ENCODE results near the gene MBP. TPM values are rescaled to one million over a fixed set of nuclear protein-coding genes. Genes with fewer than 3 reads are reported as not detected.

The MBP gene
- total and polyA plus RNA-seq, 4 experiments from 2014 or later, result 92.2 to 187 (median 149) TPM

DNA sequence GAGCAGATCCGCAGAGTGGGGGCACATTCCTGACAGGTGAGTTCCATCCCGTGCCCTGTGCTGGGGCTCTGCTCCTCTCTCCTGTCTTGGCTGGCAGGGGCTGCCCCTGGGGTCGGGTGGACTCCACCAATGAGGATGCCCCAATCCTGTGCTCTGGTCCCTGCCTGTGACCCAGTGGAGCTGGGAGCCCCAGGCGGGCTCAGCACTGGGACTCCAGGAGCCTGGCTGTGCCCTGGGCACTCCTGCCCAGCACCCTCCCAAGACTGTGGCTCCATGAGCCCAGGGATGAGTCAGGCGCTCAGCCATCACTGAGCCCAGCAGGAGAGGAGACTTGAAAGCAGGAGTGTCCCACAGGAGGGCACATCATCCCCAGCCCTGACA, 53.9 kb downstream of the MBP start:
- Histone ChIP-seq H3K4me1 (ENCODE audit: insufficient read depth, low read length) (peaks cover 80% of the 10 kb centered on the region), H3K4me3 (ENCODE audit: low read length in 2 of 2) (no peak overlapping the region), H3K27me3 (ENCODE audit: insufficient read depth, low read length) (no peaks in the 10 kb centered on the region), H3K36me3 (ENCODE audit: insufficient read depth, low read length) (peaks cover 13% of the 10 kb centered on the region), H3K9me3 (ENCODE audit: control insufficient read depth in 1 of 2, low read length in 2 of 2) (no peaks in the 10 kb centered on the region), H3K27ac (ENCODE audit: low read depth, low read length) (no peak overlapping the region)
- ChIA-PET CTCF (ENCODE audit: partially characterized antibody) (interaction anchor here (1.7 to 2.3 kb wide), 2 partner anchors 11 to 24 kb away, joined by 6 to 7 read pairs; no protein-coding TSS in a partner anchor), POLR2A (ENCODE audit: partially characterized antibody) (interaction anchor here (1.0 to 1.5 kb wide), 3 partner anchors 16 to 26 kb away, joined by 3 to 4 read pairs (median 3); no protein-coding TSS in a partner anchor)
- peak overlapping the region in 6 of 7 donors; percentile 65 to 97 (median 74) for H3K27ac Mint-ChIP-seq
- no peak for DNase-seq
- peaks cover 59 to 99% (median 80%) of the 10 kb centered on the region in 4 donors for H3K4me1 Mint-ChIP-seq
- no peak overlapping the region for H3K4me3 Mint-ChIP-seq
- no peaks in the 10 kb centered on the region for H3K9me3 Mint-ChIP-seq
- H3K27me3 Mint-ChIP-seq, result no peaks in the 10 kb centered on the region
- intact Hi-C loops (cut with micrococcal nuclease), result no loop called here
- peaks cover 22 to 38% of the 10 kb centered on the region in 2 donors for H3K36me3 Mint-ChIP-seq

DNA sequence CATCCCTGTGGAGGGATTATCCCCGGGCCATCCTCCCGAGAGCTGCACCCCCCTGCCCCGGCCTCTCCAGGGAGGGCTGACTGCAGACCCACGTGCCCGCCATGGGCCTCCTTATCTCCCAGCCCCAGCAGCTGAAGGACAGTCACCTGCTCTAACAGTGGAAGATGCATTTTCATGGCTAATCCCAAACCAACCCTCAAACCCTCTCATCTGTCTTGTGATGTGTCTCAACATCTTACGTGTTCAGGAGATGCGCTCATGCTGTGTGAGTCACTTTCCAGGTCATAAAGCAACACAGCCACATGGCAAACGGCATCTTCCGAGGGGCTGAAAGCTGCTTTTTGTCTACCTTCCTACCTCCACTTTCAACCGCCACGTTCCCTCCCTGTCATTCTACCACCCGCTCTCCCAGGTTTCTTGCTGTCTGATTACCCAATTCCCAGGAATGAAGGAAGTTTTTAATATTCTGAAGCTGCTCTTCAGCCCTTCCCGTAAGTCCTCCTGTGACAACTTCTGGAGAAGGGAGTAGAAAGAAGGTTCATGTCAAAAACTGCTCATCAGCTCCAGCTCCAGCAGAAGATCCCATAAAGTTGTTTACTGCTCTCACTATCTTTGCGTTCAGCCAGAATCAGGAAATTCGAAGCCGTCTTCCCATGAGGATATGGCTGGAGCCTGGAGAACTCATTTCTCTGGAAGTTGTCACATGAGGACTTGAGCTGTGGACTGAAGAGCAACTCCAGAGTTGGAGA, 54.5 kb downstream of the MBP start:
- no peak overlapping the region for H3K4me3 Mint-ChIP-seq
- Histone ChIP-seq H3K4me3 (ENCODE audit: low read length in 2 of 2) (no peak overlapping the region), H3K9me3 (ENCODE audit: control insufficient read depth in 1 of 2, low read length in 2 of 2) (no peaks in the 10 kb centered on the region), H3K27me3 (ENCODE audit: insufficient read depth, low read length) (no peaks in the 10 kb centered on the region), H3K4me1 (ENCODE audit: insufficient read depth, low read length) (peaks cover 81% of the 10 kb centered on the region), H3K27ac (ENCODE audit: low read depth, low read length) (no peak overlapping the region), H3K36me3 (ENCODE audit: insufficient read depth, low read length) (peaks cover 13% of the 10 kb centered on the region)
- no peak for DNase-seq
- H3K9me3 Mint-ChIP-seq, result no peaks in the 10 kb centered on the region
- POLR2A ChIA-PET (ENCODE audit: partially characterized antibody), result interaction anchor here (1.2 to 1.5 kb wide), 2 partner anchors 22 to 26 kb away, joined by 3 read pairs; no protein-coding TSS in a partner anchor
- CTCF ChIA-PET (ENCODE audit: partially characterized antibody), result interaction anchor here (0.7 to 1.7 kb wide), 2 partner anchors 10 to 23 kb away, joined by 3 to 6 read pairs; no protein-coding TSS in a partner anchor
- H3K27ac Mint-ChIP-seq, result peak overlapping the region; percentile 64 to 97 (median 72)
- H3K27me3 Mint-ChIP-seq, result no peaks in the 10 kb centered on the region
- H3K36me3 Mint-ChIP-seq, result peaks cover 24 to 42% of the 10 kb centered on the region in 2 donors
- intact Hi-C loops (cut with micrococcal nuclease), result no loop called here
- peaks cover 63 to 99% (median 81%) of the 10 kb centered on the region in 4 donors for H3K4me1 Mint-ChIP-seq

GRCh38 chr18:77077401-77077800, 55.2 kb downstream of the MBP start:
- peak overlapping the region; percentile 75 to 97 (median 84) for H3K27ac Mint-ChIP-seq

DNA sequence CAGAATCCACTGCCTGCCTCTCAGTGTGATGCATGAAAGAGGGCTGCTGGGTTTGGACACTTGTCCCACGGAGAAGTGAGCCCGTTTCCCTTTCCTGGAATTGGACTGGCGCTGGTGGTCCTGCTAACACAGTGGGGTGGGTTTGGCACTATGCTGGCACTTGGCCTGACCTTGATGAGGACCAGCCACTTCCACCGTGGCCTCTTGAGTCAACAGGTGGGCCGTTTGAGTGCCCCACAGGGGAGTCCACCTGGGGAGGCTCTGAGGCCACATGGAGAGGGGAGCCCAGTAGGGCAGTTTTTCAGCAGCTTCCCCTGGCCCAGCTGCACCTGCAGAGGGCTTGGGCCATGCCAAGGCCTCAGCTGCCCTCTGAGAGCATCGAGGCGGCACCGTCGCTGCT, 56.5 kb downstream of the MBP start:
- H3K27ac Mint-ChIP-seq, result peak overlapping the region in 4 of 7 donors; percentile 15 to 97 (median 68)
- Histone ChIP-seq H3K27me3 (ENCODE audit: insufficient read depth, low read length) (no peaks in the 10 kb centered on the region), H3K36me3 (ENCODE audit: insufficient read depth, low read length) (peaks cover 6% of the 10 kb centered on the region), H3K4me1 (ENCODE audit: insufficient read depth, low read length) (peaks cover 83% of the 10 kb centered on the region), H3K4me3 (ENCODE audit: low read length in 2 of 2) (no peak overlapping the region), H3K27ac (ENCODE audit: low read depth, low read length) (no peak overlapping the region), H3K9me3 (ENCODE audit: control insufficient read depth in 1 of 2, low read length in 2 of 2) (no peaks in the 10 kb centered on the region)
- ChIA-PET POLR2A (ENCODE audit: partially characterized antibody) (interaction anchor here (1.3 to 15.4 kb wide), 3 partner anchors 9 to 55 kb away, joined by 7 to 150 read pairs (median 7); partner anchors contain the start of gene MBP), CTCF (ENCODE audit: partially characterized antibody) (interaction anchor here (1.4 kb wide), 1 partner anchor 76 kb away, joined by 3 read pairs; no protein-coding TSS in a partner anchor)
- intact Hi-C loops (cut with micrococcal nuclease), result no loop called here
- peaks cover 24 to 45% of the 10 kb centered on the region in 2 donors for H3K36me3 Mint-ChIP-seq
- peaks cover 67 to 99% (median 87%) of the 10 kb centered on the region in 4 donors for H3K4me1 Mint-ChIP-seq
- H3K27me3 Mint-ChIP-seq, result no peaks in the 10 kb centered on the region
- no peaks in the 10 kb centered on the region for H3K9me3 Mint-ChIP-seq
- no peak for DNase-seq
- no peak overlapping the region for H3K4me3 Mint-ChIP-seq

More at GRCh38 chr18:77077401-77077800, 55.2 kb downstream of the MBP start:
- DNase-seq, result no peak
- intact Hi-C loops (cut with micrococcal nuclease), result no loop called here
- no peaks in the 10 kb centered on the region for H3K9me3 ChIP-seq (ENCODE audit: control insufficient read depth in 1 of 2, low read length in 2 of 2)
- peak overlapping the region in 2 of 8 donors; percentile 52 to 55 for H3K4me3 Mint-ChIP-seq
- no peak overlapping the region for H3K27ac ChIP-seq (ENCODE audit: low read depth, low read length)
- H3K27me3 Mint-ChIP-seq, result no peaks in the 10 kb centered on the region
- H3K4me1 Mint-ChIP-seq, result peaks cover 62 to 99% (median 84%) of the 10 kb centered on the region in 4 donors
- no peak overlapping the region for H3K4me3 ChIP-seq (ENCODE audit: low read length in 2 of 2)
- no peaks in the 10 kb centered on the region for H3K27me3 ChIP-seq (ENCODE audit: insufficient read depth, low read length)
- H3K36me3 ChIP-seq (ENCODE audit: insufficient read depth, low read length), result peaks cover 9% of the 10 kb centered on the region
- ChIA-PET POLR2A (ENCODE audit: partially characterized antibody) (interaction anchor here (1.3 kb wide), 1 partner anchor 10 kb away, joined by 7 read pairs; no protein-coding TSS in a partner anchor), CTCF (ENCODE audit: partially characterized antibody) (no interaction called here)
- peaks cover 21 to 38% of the 10 kb centered on the region in 2 donors for H3K36me3 Mint-ChIP-seq
- H3K9me3 Mint-ChIP-seq, result no peaks in the 10 kb centered on the region
- H3K4me1 ChIP-seq (ENCODE audit: insufficient read depth, low read length), result peaks cover 81% of the 10 kb centered on the region

DNA sequence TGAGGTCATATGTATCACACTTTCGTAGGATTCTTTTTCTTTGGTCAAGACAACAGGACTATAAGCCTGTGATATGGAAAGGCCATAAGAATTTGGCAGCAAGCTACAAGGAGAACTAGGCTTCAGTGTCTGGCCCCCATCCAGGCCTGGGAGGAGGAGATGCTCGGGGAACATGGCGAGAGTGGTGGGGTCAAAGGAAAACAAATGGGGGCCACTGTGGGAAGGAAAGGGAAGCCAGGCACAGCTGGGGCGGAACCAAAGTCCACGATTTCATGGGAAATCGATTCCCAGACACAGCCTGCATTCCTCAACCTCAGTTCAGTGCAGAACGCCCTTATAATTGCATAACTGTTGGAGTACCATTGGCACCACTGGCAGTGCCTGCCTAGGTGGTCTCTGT, 58.2 kb downstream of the MBP start:
- Mint-ChIP-seq H3K4me3 (peak overlapping the region in 5 of 8 donors; percentile 4 to 65 (median 48)), H3K27me3 (no peaks in the 10 kb centered on the region)
- POLR2A ChIA-PET (ENCODE audit: partially characterized antibody), result interaction anchor here (1.0 to 15.4 kb wide), 6 partner anchors 27 to 66 kb away, joined by 3 to 178 read pairs (median 54); partner anchors contain the start of gene MBP

DNA sequence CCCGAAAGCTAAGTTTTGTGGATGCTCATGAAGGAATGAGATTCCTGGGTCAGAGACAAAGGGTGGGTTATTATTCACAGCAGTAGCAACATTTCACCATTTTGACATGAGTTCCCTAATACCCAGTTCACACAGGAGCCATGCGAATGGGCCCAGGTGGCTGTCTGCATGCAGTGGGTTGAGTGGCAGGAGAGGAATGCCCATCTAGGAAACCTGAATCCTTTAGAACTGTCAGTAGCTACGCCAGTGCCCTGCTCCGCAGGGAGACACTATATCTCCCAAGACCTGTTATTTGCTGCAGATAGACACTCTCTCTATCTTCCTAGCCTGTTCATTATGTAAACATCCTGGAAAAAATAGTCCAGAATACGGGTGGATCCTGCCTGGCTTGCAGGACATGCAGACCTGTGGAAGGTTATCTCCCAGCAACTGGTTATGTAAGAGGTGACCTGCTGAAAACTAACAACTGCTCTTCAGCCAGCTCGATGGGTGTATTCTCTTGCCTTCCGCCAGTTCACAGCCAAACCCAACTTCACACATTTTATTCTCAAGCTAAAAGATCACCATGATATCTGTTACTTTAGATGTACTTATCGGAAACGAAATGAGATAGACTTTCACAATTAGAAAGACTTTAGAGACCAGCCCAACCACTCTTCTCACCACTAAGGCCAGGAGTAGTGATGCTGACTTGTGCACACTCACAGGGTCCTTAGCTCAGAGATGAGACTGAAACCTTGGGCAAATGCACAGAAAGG, 59.1 kb downstream of the MBP start:
- intact Hi-C loops (cut with micrococcal nuclease), result no loop called here
- H3K4me1 ChIP-seq (ENCODE audit: insufficient read depth, low read length), result peaks cover 90% of the 10 kb centered on the region
- H3K4me1 Mint-ChIP-seq, result peaks cover 76 to 99% (median 90%) of the 10 kb centered on the region in 4 donors
- no peaks in the 10 kb centered on the region for H3K9me3 Mint-ChIP-seq
- DNase-seq, result peak in 4 of 5 donors; percentile 28 to 53 (median 34)
- no peaks in the 10 kb centered on the region for H3K27me3 ChIP-seq (ENCODE audit: insufficient read depth, low read length)
- H3K27ac ChIP-seq (ENCODE audit: low read depth, low read length), result peak overlapping the region; percentile 51
- H3K4me3 ChIP-seq (ENCODE audit: low read length in 2 of 2), result no peak overlapping the region
- H3K36me3 Mint-ChIP-seq, result peaks cover 28 to 50% of the 10 kb centered on the region in 2 donors
- no peaks in the 10 kb centered on the region for H3K9me3 ChIP-seq (ENCODE audit: control insufficient read depth in 1 of 2, low read length in 2 of 2)
- H3K27ac Mint-ChIP-seq, result peak overlapping the region; percentile 79 to 99 (median 92)
- CTCF ChIA-PET (ENCODE audit: partially characterized antibody), result interaction anchor here (0.7 to 7.7 kb wide), 7 partner anchors 9 to 77 kb away, joined by 3 to 60 read pairs (median 3); no protein-coding TSS in a partner anchor
- peaks cover 6% of the 10 kb centered on the region for H3K36me3 ChIP-seq (ENCODE audit: insufficient read depth, low read length)
- H3K27me3 Mint-ChIP-seq, result no peaks in the 10 kb centered on the region
- POLR2A ChIA-PET (ENCODE audit: partially characterized antibody), result interaction anchor here (1.0 to 15.4 kb wide), 10 partner anchors 8 to 67 kb away, joined by 3 to 178 read pairs (median 12); partner anchors contain the start of gene MBP
- peak overlapping the region in 7 of 8 donors; percentile 4 to 65 (median 48) for H3K4me3 Mint-ChIP-seq

More for the DNA sequence above, 58.2 kb downstream of the MBP start:
- H3K27ac ChIP-seq (ENCODE audit: low read depth, low read length), result peak overlapping the region; percentile 51
- H3K4me1 ChIP-seq (ENCODE audit: insufficient read depth, low read length), result peaks cover 88% of the 10 kb centered on the region
- H3K9me3 ChIP-seq (ENCODE audit: control insufficient read depth in 1 of 2, low read length in 2 of 2), result no peaks in the 10 kb centered on the region
- no peak overlapping the region for H3K4me3 ChIP-seq (ENCODE audit: low read length in 2 of 2)
- no peaks in the 10 kb centered on the region for H3K27me3 ChIP-seq (ENCODE audit: insufficient read depth, low read length)
- peaks cover 73 to 99% (median 88%) of the 10 kb centered on the region in 4 donors for H3K4me1 Mint-ChIP-seq
- no peak for DNase-seq
- H3K9me3 Mint-ChIP-seq, result no peaks in the 10 kb centered on the region
- H3K27ac Mint-ChIP-seq, result peak overlapping the region; percentile 79 to 99 (median 92)
- H3K36me3 ChIP-seq (ENCODE audit: insufficient read depth, low read length), result peaks cover 6% of the 10 kb centered on the region
- intact Hi-C loops (cut with micrococcal nuclease), result no loop called here
- CTCF ChIA-PET (ENCODE audit: partially characterized antibody), result interaction anchor here (1.0 to 3.2 kb wide), 5 partner anchors 12 to 78 kb away, joined by 3 to 16 read pairs (median 3); no protein-coding TSS in a partner anchor
- H3K36me3 Mint-ChIP-seq, result peaks cover 28 to 47% of the 10 kb centered on the region in 2 donors
